ENCODE results near the gene NT5C2.
"Not testable (repeated sequence)": the region's sequence is repeated elsewhere in the genome, so short reads cannot be mapped to it uniquely, and the experiment has no call there.

NT5C2 gene
- total RNA-seq, result 58.6 to 79.1 reads per million in 2 donors

DNA sequence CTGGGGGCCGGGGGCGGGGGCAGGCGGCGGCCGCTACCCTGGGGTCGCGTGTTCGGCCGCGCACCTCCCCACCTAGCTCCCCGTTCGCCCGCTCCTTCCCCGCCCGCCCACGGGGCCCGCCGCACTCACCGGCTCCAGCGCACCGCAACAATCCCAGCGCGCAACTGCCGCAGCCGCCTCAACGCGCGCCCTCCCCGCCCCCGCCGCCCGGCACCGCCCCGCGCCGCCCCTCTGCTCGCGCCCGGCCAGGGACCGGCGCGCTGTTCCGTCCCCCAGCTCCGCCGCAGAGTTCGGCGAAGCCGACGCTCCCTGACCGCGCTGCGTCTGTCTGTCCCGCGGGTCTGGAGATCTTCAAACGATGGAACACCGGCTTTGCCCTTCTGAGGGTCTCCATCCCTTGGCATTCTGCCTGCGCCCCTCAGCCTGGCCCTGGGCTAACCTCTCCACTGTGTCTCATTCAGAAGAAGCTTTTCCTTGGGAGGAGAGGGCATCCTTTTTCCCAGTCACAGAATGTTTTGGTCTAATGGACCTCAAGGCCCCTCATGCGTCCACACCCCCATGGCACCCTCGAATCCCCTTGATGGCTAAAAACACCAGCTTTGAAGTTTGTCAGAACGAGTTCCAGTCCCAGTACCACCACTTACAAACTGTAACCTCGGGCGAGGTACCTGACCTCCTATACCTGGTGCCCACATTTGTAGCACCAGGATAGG lies at the start of gene NT5C2:
NT5C2 (minus strand) TSS at position 166 of the 713 bp plus-strand sequence. CDS start 18,314 bp downstream, outside the sequence.
- DNase-seq, result peak; percentile 63

DNA sequence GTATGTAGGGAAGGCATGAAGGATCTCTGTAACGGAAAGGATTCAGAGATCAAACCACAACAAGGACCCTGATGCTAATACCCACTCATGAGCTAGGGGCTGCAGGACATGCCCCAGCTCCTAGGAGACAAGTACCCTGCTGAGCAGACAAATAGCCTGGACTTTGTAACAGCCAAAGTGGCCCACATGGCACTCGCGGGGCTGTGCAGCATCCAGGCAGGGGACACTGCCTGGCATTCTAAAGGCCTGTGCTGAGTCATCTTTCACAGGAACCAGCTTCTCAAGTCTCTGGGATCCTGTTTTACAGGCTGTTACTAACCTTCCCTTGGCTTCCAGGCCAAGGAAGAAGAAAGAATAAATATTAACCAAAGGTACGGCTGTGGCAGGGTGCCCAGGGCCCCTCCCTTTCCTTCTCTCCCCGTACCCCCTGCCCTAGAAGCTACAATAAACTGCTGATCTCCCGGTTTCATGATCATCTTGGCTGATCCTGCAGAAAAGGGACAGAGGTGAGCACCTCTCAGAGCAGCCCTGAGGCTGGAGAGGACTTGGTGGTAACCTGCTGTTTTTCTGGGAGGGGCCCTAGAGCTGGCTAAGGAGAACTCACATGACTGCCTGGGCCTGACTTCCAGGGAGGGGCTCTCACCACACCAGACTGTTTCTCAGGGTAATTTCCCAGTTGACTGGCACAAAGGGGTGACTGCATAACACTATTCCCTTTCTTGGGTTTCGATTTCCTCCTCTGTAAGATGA lies 48.4 kb upstream of the NT5C2 start:
- no peak for DNase-seq

DNA sequence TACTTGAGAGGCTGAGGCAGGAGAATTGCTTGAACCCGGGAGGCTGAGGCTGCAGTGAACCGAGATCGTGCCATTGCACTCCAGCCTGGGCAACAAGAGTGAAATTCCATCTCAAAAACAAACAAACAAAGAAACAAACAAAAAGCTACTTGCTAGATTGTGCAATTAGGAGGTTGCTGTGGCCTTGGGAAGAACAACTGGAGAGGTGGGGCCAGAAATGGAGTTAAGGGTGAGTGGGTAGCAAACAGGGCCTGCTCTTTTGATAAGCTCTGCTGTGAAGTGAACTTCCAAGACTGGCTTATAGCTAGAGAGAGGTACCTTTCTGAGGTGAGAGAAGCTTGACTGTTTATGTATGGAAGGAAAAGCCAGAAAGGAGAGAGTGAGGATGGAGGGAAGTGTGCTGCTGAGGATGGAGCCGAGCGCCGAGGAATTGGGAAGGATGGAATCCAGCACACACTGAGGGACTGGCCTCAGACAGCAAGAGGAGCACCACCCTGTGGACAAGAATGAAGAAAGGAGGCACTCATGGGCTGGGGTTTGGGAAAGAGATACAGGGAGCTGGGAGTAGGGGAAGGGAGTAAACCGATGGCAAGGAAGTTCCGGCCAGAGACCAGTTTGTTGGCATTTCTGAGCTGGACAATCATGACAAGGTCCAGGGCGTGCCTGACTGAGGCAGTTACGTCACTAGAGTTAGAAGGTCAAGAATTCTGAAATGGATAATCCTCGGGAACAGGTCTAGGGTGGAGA lies 45.6 kb upstream of the NT5C2 start:
- DNase-seq, result no peak

DNA sequence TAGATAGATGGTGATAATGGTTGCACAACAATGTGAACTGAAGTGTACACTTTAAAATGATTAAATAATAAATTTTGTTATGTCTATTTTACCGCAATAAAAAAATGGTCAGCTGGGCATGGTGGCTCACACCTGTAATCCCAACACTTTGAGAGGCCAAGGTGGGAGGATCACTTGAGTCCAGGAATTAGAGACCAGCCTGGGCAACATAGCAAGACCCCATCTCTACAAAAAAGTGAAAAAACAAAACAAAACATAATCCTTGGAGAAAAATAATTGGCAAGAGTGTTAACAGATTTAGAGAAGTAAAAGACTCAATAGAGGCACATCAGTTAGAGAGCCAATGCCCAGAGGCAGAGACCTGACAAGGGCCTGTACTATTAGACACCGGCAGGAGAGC lies 42.7 kb upstream of the NT5C2 start:
- DNase-seq, result no peak

DNA sequence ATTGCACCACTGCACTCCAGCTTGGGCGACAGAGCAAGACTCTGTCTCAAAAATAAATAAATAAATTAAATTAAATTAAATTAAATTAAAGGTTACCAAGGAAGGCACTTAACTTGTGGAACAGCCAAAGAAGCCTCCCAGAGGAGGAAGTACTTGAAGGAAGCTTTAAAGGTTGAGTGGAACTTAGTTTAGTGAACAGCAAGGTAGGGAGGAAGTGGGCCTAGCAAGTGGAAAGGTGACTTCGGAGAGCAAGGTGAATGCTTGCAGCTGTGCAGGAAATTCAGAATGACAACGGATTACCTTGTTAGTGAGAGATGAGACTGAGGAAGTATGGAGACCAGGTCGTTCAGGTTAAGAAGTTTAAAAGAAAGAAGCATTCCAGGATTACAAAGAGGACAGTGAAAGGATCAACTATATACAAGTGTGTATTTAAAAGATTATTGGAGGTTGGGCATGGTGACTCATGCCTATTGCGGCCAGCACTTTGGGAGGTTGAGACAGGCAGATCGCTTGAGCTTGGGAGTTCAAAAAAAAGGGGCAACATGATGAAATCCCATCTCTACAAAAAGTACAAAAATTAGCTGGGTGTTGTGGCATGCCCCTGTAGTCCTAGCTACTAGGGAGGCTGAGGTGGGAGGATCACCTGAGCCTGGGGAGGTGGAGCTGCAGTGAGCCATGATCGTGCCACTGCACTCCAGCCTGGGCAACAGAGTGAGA lies 39.9 kb upstream of the NT5C2 start:
- DNase-seq, result no peak

DNA sequence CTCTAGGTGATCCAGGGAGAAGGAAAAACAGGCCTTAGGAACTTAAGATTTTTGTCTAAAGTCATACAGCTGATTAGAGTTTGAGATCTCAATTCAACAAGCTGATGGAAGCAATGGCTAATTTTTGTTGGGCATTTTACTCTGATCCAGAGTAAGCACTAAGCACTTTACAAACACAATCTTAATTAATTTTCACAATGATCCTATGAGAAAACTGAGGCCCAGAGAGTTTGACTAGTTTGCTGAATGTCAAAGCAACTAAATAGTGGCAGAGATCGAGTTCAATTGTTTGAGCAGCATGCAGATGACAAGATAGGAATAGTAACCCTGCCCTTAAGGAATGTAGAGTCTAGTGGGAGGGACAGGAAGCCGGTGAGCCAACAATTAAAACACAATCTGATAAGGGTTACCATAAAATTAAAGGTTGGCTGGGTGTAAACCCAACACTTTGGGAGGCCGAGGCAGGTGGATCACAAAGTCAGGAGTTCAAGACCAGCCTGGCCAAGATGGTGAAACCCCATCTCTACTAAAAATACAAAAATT lies 39.1 kb upstream of the NT5C2 start:
- no peak for DNase-seq

DNA sequence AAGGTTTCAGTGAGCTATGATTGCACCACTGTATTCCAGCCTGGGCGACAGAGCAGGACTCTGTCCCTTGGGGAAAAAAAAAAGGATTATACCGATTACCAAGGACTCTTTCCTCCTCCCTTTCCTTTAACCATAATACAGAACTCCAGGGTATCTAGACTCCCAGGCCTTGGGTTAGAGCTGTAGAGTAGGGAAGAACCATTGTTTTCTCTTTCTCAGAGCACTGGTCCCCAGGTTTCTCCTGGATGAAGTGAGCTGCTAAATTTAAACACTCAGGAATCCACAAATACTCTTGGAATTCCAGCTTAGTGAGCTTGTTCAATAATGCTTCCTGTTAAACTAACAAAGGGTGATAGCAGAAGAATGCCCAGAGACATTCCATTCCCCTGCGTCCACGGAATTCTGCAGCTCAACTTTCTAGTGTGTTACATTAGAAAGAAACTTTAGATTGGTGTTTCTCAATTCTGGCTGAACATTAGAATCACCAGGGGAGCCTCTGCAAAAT lies 38.0 kb upstream of the NT5C2 start:
- no peak for DNase-seq

DNA sequence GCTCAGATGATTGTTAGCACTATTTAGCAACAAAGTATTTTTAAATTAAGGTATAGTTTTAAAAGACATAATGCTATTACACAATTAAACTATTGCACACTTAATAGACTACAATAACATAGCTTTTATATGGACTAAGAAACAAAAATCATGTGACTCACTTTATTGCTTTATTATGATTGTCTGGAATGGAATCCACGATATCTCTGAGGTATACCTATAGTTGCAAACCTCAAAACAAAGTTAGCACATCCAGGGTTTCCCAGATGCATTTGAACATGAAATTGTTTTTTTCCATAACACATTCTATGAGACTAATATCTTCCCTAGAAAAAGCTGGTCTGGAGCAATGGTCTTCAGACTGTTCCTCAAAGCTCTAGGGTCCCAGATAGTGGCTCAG lies 34.3 kb upstream of the NT5C2 start:
- no peak for DNase-seq

DNA sequence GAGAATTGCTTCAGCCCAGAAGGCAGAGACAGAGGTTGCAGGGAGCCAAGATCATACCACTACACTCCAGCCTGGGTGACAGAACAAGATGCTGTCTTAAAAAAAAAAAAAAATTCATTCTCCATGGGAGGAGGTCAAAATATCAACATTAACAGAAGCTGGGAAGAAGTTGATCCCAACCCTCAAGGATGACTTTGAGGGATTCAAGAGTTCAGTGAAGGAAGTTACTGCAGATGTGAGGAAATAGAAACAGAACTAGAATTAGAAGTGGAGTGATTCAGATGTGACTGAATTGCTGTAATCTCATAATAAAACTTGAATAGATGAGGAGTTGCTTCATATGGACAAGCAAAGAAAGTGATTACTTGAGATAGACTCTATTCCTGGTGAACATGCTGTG lies 32.9 kb upstream of the NT5C2 start:
- DNase-seq, result no peak

DNA sequence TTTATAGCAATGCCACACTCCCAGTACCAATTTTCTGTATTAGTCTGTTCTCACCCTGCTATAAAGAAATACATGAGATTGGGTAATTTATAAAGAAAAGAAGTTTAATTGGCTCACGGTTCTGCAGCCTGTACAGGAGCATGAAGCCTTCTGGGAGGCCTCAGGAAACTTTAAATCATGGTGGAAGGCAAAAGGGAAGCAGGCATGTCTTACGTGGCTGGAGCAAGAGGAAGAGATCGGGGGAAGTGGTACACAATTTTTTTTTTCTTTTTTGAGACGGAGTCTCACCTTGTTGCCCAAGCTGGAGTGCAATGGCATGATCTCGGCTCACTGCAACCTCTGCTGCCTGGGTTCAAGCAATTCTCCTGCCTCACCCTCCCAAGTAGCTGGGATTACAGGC lies 31.6 kb upstream of the NT5C2 start:
- DNase-seq, result not testable (repeated sequence)

DNA sequence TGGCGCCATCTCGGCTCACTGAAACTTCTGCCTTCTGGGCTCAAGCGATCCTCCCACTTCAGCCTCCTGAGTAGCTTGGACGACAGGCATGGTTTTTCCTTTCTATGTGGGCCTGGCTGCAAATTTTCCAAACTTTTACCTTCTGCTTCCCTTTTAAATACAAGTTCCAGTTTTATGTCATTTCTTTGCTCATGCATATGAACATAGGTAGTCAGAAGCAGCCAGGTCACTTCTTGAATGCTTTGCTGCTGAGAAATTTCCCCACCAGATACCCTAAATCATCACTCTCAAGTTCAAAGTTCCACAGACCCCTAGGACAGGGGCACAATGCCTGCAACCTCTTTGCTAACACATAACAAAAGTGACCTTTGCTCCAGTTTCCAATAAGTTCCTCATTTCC lies 31.1 kb upstream of the NT5C2 start:
- no peak for DNase-seq

DNA sequence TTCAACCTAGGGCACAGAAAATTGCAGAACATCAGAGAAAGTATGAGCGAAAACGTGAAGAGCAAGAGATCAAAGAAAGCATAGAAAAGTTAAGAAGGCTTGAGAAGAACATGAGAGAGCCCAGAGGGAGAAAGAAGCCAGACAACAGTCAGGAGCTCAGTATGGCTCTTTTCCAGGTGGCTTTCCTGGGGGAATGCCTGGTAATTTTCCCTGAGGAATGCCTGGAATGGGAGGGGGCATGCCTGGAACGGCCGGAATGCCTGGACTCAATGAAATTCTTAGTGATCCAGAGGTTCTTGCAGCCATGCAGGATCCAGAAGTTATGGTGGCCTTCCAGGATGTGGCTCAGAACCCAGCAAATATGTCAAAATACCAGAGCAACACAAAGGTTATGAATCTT lies 23.3 kb upstream of the NT5C2 start:
- not testable (repeated sequence) for DNase-seq

DNA sequence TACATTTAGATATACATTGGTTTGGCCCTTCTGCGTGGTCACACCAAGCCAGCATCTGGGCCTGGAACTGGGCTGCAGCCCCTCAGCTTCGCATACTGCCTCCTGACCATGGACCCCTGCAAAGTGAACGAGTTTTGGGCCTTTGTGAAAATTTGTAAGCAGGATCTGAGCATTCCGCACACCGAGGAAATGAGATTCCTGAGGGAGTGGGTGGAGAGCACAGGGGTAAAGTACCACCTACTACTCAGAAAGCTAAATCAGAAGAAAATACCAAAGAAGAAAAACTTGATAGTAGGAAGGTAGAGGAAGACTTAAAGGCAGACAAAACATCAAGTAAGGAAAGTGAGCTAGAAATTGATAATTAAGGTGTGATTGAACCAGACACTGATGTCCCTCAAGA lies 22.5 kb upstream of the NT5C2 start:
- no peak for DNase-seq

DNA sequence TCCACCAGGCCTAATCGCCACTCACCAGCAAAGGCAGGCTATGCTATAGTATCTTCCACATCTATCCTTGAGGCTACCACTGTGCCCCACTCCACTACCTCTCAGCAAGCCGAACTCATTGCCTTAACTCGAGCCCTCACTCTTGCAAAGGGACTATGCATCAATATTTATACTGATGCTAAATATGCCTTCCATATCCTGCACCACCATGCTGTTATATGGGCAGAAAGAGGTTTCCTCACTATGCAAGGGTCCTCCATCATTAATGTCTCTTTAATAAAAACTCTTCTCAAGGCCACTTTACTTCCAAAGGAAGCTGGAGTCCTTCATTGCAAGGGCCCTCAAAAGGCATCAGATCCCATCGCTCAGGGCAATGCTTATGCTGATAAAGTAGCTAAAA lies 17.2 kb upstream of the NT5C2 start:
- not testable (repeated sequence) for DNase-seq

DNA sequence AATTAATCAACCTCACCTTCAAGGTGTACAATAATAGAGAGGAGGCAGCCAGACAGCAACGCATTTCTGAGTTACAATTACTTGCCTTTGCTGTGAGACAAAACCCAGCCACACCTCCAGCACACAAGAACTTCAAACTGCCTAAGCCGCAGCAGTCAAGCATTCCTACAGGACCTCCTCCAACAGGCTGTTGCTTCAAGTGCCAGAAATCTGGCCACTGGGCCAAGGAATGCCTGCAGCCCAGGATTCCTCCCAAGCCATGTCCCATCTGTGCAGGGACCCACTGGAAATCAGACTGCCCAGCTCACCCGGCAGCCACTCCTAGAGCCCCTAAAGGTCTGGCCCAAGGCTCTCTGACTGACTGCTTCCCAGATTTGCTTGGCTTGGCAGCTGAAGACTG lies 14.6 kb upstream of the NT5C2 start:
- DNase-seq, result not testable (repeated sequence)

DNA sequence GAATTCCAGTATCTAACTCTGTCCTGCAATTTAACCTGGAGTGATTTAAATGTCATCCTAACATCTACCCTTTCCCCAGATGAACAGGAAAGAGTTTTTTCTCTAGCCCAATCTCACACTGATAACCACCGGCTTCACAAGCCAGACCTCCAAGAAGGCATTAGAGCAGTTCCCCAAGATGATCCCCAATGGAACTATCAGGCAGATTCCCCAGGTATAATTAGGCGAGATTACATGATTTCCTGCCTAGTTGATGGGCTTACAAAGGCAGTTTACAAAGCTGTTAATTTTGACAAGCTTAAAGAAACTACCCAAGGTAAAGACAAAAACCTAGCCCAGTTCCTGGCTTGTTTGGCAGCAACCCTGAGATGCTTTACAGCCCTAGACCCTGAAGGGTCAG lies 14.1 kb upstream of the NT5C2 start:
- no peak for DNase-seq

DNA sequence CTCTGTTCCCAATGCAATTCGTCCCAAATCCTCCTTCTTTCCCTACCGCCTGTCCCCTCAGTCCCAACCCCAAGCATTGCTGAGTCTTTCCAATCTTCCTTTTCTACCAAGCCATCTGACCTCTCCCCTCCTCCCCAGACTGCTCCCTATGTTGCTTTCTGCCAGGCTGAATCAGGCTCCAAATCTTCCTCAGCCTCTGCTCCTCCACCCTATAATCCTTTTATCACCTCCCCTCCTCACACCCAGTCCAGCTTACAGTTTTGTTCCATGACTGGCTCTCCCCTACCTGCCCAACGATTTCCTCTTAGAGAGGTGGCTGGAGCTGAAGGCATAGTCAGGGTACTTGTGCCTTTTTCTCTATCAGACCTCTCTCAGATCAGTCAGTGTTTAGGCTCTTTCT lies 13.6 kb upstream of the NT5C2 start:
- not testable (repeated sequence) for DNase-seq

DNA sequence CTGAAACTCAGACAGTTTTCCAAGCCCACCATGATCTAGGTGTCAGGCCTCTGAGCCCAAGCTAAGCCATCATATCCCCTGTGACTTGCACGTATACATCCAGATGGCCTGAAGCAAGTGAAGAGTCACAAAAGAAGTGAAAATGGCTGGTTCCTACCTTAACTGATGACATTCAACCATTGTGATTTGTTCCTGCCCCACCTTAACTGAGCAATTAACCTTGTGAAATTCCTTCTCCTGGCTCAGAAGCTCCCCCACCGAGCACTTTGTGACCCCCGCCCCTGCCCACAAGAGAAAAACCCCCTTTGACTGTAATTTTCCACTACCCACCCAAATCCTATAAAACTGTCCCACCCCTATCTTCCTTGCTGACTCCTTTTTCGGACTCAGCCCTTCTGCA lies 12.3 kb upstream of the NT5C2 start:
- not testable (repeated sequence) for DNase-seq

DNA sequence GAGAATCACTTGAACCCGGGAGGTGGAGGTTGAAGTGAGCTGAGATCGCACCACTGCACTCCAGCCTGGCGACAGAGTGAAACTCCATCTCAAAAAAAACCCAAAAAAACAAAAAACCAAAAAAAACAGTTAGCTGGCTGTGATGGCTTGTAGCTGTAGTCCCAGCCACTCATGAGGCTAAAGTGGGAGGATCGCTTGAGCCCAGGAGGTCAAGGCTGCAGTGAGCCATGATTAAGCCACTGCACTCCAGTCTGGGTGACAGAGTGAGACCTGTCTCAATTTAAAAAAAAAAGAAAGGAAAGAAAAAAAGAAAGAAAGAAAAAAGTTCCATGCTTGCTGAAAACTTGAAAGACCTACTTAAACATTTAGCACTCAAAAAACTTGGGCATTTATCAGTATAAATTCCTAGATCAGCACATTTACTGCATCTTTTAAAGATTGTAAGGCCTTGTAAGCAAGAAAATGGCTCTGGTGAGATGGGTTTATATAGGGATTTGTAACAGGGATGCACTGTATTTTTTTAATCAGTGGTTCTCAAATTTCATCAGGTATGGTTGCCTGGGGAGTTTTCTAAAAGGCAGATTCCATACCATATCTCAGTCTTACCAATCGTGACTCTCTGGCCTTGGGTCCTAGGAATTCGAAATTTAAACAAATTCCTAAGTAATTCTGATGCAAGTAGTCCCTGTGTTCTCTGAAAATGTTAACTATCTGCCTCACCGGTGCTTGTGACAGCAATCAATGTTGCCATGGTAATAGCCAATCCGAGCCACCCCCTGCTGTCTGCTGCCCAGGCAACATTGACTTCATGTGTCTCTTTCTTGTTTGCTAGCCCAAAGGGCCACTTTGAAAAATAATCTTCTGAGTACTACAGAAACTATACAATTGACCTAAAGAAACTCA lies 11.5 kb upstream of the NT5C2 start:
- no peak for DNase-seq

DNA sequence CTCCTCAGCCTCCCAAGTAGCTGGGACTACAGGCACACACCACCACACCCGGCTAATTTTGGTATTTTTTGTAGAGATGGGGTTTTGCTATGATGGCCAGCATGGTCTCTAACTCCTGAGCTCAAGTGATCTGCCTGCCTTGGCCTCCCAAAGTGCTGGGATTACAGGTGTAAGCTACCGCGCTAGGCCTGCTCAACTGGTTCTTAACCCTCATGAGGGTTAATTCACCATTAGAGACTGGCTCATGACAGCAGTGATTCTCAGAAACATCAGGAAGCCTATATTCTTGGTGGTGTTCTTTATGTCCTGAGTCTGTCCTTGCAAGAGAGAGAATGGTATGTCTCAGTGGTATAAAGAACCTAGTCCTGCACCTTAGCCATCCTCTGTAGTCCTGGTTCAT lies 10.4 kb upstream of the NT5C2 start:
- no peak for DNase-seq

DNA sequence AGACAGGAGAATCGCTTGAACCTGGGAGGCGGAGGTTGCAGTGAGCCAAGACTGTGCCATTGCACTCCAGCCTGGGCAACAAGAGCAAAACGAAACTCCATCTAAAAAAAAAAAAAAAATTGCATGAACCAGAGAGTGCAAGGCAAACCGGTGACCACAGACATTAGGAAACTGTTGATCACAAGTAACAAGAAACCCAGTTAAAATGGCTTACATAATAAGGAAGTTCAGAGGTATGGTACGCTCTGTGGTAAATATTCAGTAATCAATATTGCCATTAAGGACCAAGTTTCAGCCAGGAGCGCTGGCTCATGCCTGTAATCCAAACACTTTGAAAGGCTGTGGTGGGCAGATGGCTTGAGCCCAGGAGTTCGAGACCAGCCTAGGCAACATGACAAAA lies 9.2 kb upstream of the NT5C2 start:
- DNase-seq, result no peak

All from T-helper 9 cell (primary cell).